Lower leg skin (tissue), 3 donors: ENCODE data around the gene TSPO2.

Source experiments
- CTCF ChIP-seq, 3 donors: fragments of 450-650 bp; IDR thresholded peaks; one replicate each; pipeline ENCODE4 v1.5.1; 2016; ENCODE audit warnings: antibody characterized with exemption in 3 of 3, mild to moderate bottlenecking in 3 of 3, moderate library complexity in 2 of 3
- POLR2A ChIP-seq, 2 donors: fragments of 450-650 bp; IDR thresholded peaks; one replicate each; pipeline ENCODE4 v1.6.1; 2016 to 2017; ENCODE audit warnings: antibody characterized with exemption in 2 of 2, mild to moderate bottlenecking in 1 of 2, moderate library complexity in 1 of 2

GRCh38 chr6:41055149-41055548 lies 12.9 kb downstream of the TSPO2 start:
- TF ChIP-seq CTCF (IDR thresholded peaks at IDR 0.05) (no peak), POLR2A (IDR thresholded peaks at IDR 0.05) (no peak)
